HG02678 (cell line): ENCODE results near the gene FCN1.

Source experiments
- ATAC-seq: cut with Tn5 transposase; IDR thresholded peaks from one replicate; pipeline ENCODE4 v1.9.1; 2021; ENCODE audit warnings: mild to moderate bottlenecking, moderate library complexity; ENCODE audit not compliant: unreplicated experiment

Gene FCN1

GRCh38 chr9:134880484-134881312 is 37.0 kb downstream of the FCN1 start, which contains the start of gene FCN2:
Gene FCN2, plus strand, starts transcription at chr9:134880810. Its CDS starts 12 bp downstream, at chr9:134880822.
- no peak for ATAC-seq

GRCh38 chr9:134879664-134880483 is 37.8 kb downstream of the FCN1 start:
- no peak for ATAC-seq

- ATAC-seq = no peak
Measured at GRCh38 chr9:134877541-134877940, 40.2 kb downstream of the FCN1 start.

GRCh38 chr9:134875371-134875770 is 42.3 kb downstream of the FCN1 start:
- ATAC-seq = no peak

- ATAC-seq = no peak
Measured at GRCh38 chr9:134872482-134873231, 45.1 kb downstream of the FCN1 start.

- ATAC-seq = no peak
Measured at GRCh38 chr9:134871697-134872340, 45.9 kb downstream of the FCN1 start.

- ATAC-seq = no peak
Measured at GRCh38 chr9:134870746-134871662, 46.7 kb downstream of the FCN1 start.

GRCh38 chr9:134870301-134870694 is 47.4 kb downstream of the FCN1 start:
- ATAC-seq = no peak

- ATAC-seq = no peak
Measured at GRCh38 chr9:134869554-134870300, 48.0 kb downstream of the FCN1 start.

GRCh38 chr9:134868751-134869553 is 48.8 kb downstream of the FCN1 start:
- no peak for ATAC-seq

- no peak for ATAC-seq
Measured at GRCh38 chr9:134867917-134868750, 49.6 kb downstream of the FCN1 start.

GRCh38 chr9:134864821-134865190 is 52.9 kb downstream of the FCN1 start:
- ATAC-seq = no peak

GRCh38 chr9:134863941-134864820 is 53.5 kb downstream of the FCN1 start:
- no peak for ATAC-seq

GRCh38 chr9:134863306-134863902 is 54.3 kb downstream of the FCN1 start:
- ATAC-seq = no peak

- ATAC-seq = no peak
Measured at GRCh38 chr9:134861595-134862334, 55.9 kb downstream of the FCN1 start.
